ENCODE data around the gene TMED8.
"Not testable (repeated sequence)": the region's sequence is repeated elsewhere in the genome, so short reads cannot be mapped to it uniquely, and the experiment has no call there.

Gene TMED8

GRCh38 chr14:77356899-77357298, 20.0 kb downstream of the TMED8 start:
- no peak for DNase-seq

GRCh38 chr14:77355811-77356210, 21.1 kb downstream of the TMED8 start:
- no peak for DNase-seq

GRCh38 chr14:77353469-77354141, 23.3 kb downstream of the TMED8 start:
- no peak for DNase-seq

- DNase-seq, result no peak
Measured at GRCh38 chr14:77347751-77348150, 29.1 kb downstream of the TMED8 start.

- DNase-seq, result no peak
Measured at GRCh38 chr14:77346495-77346894, 30.4 kb downstream of the TMED8 start.

GRCh38 chr14:77344377-77344996, 32.4 kb downstream of the TMED8 start:
- no peak for DNase-seq

GRCh38 chr14:77343662-77344061, 33.2 kb downstream of the TMED8 start:
- peak; percentile 37 for DNase-seq

- no peak for DNase-seq
Measured at GRCh38 chr14:77342726-77343397, 34.0 kb downstream of the TMED8 start.

GRCh38 chr14:77340389-77340788, 36.5 kb downstream of the TMED8 start:
- no peak for DNase-seq

- DNase-seq, result no peak
Measured at GRCh38 chr14:77339407-77339806, 37.5 kb downstream of the TMED8 start.

GRCh38 chr14:77338302-77338701, 38.6 kb downstream of the TMED8 start:
- DNase-seq, result no peak

GRCh38 chr14:77337880-77338279, 39.0 kb downstream of the TMED8 start:
- DNase-seq, result no peak

- DNase-seq, result not testable (repeated sequence)
Measured at GRCh38 chr14:77337255-77337654, 39.6 kb downstream of the TMED8 start.

GRCh38 chr14:77335576-77335975, 41.3 kb downstream of the TMED8 start:
- no peak for DNase-seq

- DNase-seq, result no peak
Measured at GRCh38 chr14:77329872-77330271, 47.0 kb downstream of the TMED8 start.

- no peak for DNase-seq
Measured at GRCh38 chr14:77327111-77327510, 49.8 kb downstream of the TMED8 start.

GRCh38 chr14:77325746-77326094, 51.2 kb downstream of the TMED8 start:
- no peak for DNase-seq

- DNase-seq, result no peak
Measured at GRCh38 chr14:77324816-77325745, 51.8 kb downstream of the TMED8 start.

GRCh38 chr14:77324289-77324688, 52.6 kb downstream of the TMED8 start:
- no peak for DNase-seq

- no peak for DNase-seq
Measured at GRCh38 chr14:77323571-77323970, 53.3 kb downstream of the TMED8 start.

GRCh38 chr14:77322951-77323350, 53.9 kb downstream of the TMED8 start:
- DNase-seq, result no peak

- DNase-seq, result no peak
Measured at GRCh38 chr14:77322250-77322902, 54.5 kb downstream of the TMED8 start.

Measured in DMS79 (cell line).